Measurements from ENCODE around the gene PTPN4. TPM values are rescaled to one million over a fixed set of nuclear protein-coding genes. Genes with fewer than 3 reads are reported as not detected.

Gene PTPN4
- total and polyA plus RNA-seq, 9 of the 15 experiments (the other 6 are each of a cell fraction or from before 2014, with no cell fraction given) = 5.0 to 32.8 (median 27.3) TPM

DNA sequence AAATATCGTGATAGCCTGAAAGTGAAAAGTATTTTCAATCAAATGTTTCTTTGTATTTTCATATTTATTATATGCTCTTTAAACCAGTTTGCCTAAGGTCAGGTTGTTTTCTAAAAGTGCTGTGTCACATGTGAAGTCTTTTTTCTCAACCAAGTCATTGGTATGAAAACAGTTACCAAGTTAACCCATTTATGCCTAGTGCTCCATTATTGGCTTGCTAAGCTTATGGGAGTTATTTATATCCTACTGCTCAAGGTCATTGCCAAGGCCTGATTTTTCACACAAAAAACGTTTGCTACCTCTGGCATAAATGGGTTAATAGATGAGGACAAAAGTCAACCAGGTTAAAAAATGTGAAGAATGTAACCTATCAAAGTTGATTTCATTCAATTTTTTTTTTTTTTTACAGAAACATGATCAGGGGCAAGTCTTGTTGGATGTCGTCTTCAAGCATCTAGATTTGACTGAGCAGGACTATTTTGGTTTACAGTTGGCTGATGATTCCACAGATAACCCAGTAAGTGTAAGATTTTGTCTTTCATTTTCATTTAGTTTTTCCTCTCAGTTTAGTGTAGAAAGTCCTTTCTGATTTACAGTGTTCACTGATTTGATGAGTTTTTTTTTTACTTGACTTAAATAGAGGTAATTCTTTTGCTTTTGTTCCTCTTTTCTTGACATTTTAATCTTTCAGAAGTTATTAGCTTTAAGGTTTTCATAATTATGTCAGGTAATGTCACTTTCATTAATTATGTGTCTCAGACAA, 102.6 kb downstream of the PTPN4 start (continued):
- TF ChIP-seq, protein P1, sequence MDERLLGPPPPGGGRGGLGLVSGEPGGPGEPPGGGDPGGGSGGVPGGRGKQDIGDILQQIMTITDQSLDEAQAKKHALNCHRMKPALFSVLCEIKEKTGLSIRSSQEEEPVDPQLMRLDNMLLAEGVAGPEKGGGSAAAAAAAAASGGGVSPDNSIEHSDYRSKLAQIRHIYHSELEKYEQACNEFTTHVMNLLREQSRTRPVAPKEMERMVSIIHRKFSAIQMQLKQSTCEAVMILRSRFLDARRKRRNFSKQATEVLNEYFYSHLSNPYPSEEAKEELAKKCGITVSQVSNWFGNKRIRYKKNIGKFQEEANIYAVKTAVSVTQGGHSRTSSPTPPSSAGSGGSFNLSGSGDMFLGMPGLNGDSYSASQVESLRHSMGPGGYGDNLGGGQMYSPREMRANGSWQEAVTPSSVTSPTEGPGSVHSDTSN (CRISPR knock-in tag; IDR thresholded peaks at IDR 0.05; ENCODE audit: low read depth) = no peak
- TF ChIP-seq, protein P1 (tag; conservative IDR thresholded peaks at IDR 0.05; ENCODE audit: low read depth) = peak; percentile 80
- TF ChIP-seq, protein P2, sequence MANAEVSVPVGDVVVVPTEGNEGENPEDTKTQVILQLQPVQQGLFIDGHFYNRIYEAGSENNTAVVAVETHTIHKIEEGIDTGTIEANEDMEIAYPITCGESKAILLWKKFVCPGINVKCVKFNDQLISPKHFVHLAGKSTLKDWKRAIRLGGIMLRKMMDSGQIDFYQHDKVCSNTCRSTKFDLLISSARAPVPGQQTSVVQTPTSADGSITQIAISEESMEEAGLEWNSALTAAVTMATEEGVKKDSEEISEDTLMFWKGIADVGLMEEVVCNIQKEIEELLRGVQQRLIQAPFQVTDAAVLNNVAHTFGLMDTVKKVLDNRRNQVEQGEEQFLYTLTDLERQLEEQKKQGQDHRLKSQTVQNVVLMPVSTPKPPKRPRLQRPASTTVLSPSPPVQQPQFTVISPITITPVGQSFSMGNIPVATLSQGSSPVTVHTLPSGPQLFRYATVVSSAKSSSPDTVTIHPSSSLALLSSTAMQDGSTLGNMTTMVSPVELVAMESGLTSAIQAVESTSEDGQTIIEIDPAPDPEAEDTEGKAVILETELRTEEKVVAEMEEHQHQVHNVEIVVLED (CRISPR knock-in tag; IDR thresholded peaks at IDR 0.05) = no peak
- TF ChIP-seq DMBX1 (CRISPR knock-in tag; IDR thresholded peaks at IDR 0.05; ENCODE audit: borderline replicate concordance) (no peak), KLF6 (CRISPR knock-in tag; IDR thresholded peaks at IDR 0.05; ENCODE audit: borderline replicate concordance) (no peak), ZNF316 (IDR thresholded peaks at IDR 0.05) (peak; percentile 82), MAFG (tag; conservative IDR thresholded peaks at IDR 0.05) (peak; percentile 80), IFI16 (CRISPR knock-in tag; IDR thresholded peaks at IDR 0.05) (no peak), ATF1 (CRISPR knock-in tag; IDR thresholded peaks at IDR 0.05) (no peak), ATF1 (tag; IDR thresholded peaks at IDR 0.05) (no peak), ZNF217 (CRISPR knock-in tag; IDR thresholded peaks at IDR 0.05) (no peak), GABPB1 (CRISPR knock-in tag; IDR thresholded peaks at IDR 0.05) (no peak), ARID2 (IDR thresholded peaks at IDR 0.05) (no peak), ESRRA (IDR thresholded peaks at IDR 0.05; ENCODE audit: borderline replicate concordance, low read depth) (0 out of 2 replicates have a peak, but pooled peaks have one; percentile 23), MAFK (IDR thresholded peaks at IDR 0.05; ENCODE audit: low read length) (peak; percentile 17; the same call in 1 of the 2 replicates)
- TF ChIP-seq, protein P3, sequence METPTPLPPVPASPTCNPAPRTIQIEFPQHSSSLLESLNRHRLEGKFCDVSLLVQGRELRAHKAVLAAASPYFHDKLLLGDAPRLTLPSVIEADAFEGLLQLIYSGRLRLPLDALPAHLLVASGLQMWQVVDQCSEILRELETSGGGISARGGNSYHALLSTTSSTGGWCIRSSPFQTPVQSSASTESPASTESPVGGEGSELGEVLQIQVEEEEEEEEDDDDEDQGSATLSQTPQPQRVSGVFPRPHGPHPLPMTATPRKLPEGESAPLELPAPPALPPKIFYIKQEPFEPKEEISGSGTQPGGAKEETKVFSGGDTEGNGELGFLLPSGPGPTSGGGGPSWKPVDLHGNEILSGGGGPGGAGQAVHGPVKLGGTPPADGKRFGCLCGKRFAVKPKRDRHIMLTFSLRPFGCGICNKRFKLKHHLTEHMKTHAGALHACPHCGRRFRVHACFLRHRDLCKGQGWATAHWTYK (CRISPR knock-in tag; IDR thresholded peaks at IDR 0.05) = no peak
- TF ChIP-seq, protein P4, sequence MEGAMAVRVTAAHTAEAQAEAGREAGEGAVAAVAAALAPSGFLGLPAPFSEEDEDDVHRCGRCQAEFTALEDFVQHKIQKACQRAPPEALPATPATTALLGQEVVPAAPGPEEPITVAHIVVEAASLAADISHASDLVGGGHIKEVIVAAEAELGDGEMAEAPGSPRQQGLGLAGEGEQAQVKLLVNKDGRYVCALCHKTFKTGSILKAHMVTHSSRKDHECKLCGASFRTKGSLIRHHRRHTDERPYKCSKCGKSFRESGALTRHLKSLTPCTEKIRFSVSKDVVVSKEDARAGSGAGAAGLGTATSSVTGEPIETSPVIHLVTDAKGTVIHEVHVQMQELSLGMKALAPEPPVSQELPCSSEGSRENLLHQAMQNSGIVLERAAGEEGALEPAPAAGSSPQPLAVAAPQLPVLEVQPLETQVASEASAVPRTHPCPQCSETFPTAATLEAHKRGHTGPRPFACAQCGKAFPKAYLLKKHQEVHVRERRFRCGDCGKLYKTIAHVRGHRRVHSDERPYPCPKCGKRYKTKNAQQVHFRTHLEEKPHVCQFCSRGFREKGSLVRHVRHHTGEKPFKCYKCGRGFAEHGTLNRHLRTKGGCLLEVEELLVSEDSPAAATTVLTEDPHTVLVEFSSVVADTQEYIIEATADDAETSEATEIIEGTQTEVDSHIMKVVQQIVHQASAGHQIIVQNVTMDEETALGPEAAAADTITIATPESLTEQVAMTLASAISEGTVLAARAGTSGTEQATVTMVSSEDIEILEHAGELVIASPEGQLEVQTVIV (CRISPR knock-in tag; IDR thresholded peaks at IDR 0.05; ENCODE audit: borderline replicate concordance) = no peak
- TF ChIP-seq, protein P5, sequence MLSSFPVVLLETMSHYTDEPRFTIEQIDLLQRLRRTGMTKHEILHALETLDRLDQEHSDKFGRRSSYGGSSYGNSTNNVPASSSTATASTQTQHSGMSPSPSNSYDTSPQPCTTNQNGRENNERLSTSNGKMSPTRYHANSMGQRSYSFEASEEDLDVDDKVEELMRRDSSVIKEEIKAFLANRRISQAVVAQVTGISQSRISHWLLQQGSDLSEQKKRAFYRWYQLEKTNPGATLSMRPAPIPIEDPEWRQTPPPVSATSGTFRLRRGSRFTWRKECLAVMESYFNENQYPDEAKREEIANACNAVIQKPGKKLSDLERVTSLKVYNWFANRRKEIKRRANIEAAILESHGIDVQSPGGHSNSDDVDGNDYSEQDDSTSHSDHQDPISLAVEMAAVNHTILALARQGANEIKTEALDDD (IDR thresholded peaks at IDR 0.05) = peak; percentile 92

All from K562 (cell line).